Spinal cord (tissue), 10 donors: ENCODE results near the gene MYLK3. TPM values are rescaled to one million over a fixed set of nuclear protein-coding genes. Genes with fewer than 3 reads are reported as not detected.

Experiments used
- DNase-seq, 6 donors: peaks; one replicate each; pipeline versions ENCODE4 v3.0.0 to v3.0.0-alpha.2; 2013 to 2015; ENCODE audit warnings: low spot score in 6 of 6, low read depth in 4 of 6
- H3K27ac ChIP-seq: one replicate; pipeline ENCODE4 v1.5.1; 2013; ENCODE audit warnings: low read depth, low read length, control low read depth
- H3K27me3 ChIP-seq: one replicate; pipeline ENCODE4 v1.6.1; 2013; ENCODE audit warnings: low read length; ENCODE audit not compliant: control insufficient read depth, insufficient read depth
- H3K36me3 ChIP-seq: one replicate; pipeline ENCODE4 v1.6.1; 2013; ENCODE audit warnings: low read length; ENCODE audit not compliant: control insufficient read depth, insufficient read depth
- H3K4me1 ChIP-seq: one replicate; pipeline ENCODE4 v1.6.1; 2013; ENCODE audit warnings: low read length; ENCODE audit not compliant: control insufficient read depth, insufficient read depth
- H3K4me3 ChIP-seq: one replicate; pipeline ENCODE4 v1.5.1; 2013; ENCODE audit warnings: low read depth, low read length, control low read depth
- H3K9me3 ChIP-seq: one replicate; pipeline ENCODE4 v1.6.1; 2013; ENCODE audit warnings: low read length; ENCODE audit not compliant: control insufficient read depth, insufficient read depth
- WGBS: methylation state at CpG from one replicate; pipeline ENCODE4 v1.1.5; 2013; ENCODE audit warnings: missing lambda C conversion rate; ENCODE audit not compliant: insufficient coverage; 5-methylcytosine and 5-hydroxymethylcytosine counted together
- polyA plus RNA-seq, 2 donors: library from polyadenylated mRNA; unstranded; fragments of 120-200 nt; gene quantifications; one replicate each; pipeline ENCODE4 v1.2.1, GENCODE V29; 2013; ENCODE audit not compliant: insufficient read length in 2 of 2
- total RNA-seq, 2 donors: library from RNA; depleted of rRNA in 1 of 2; stranded (reverse); fragments of 120-200 nt in 1 of 2; fragments of >200 nt in 1 of 2; gene quantifications; one replicate each; pipeline versions ENCODE4 v1.2.3 to v1.2.4, GENCODE V29; 2013 to 2014
- donor health status: healthy.

Gene MYLK3
- total and polyA plus RNA-seq, 4 donors, result 4.0 to 7.3 (median 6.5) TPM

DNA sequence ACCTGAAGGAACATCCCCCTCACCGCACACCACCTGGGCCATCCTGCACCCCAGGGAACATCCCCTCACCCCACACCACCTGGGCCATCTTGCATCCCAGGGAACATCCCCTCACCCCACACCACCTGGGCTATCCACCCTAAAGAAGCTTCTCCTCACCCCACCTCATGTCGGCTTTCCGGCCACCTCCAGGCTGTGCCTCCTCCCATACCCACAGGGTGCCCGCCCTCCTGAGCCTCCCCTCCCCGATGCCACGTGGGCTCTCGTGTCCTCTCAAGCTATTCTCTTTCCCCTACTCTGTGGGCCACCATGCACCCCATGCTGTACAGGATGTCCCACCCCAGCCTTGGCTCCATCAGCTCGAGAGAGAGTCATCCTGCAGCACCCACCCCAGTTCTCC is 18.0 kb downstream of the MYLK3 start:
- no peak overlapping the region for H3K27ac ChIP-seq
- H3K4me1 ChIP-seq, result no peaks in the 10 kb centered on the region
- peaks cover 4% of the 10 kb centered on the region for H3K36me3 ChIP-seq
- no peaks in the 10 kb centered on the region for H3K9me3 ChIP-seq
- H3K27me3 ChIP-seq, result no peaks in the 10 kb centered on the region
- WGBS, result 96% methylated on average over 8 of the region's 8 CpGs
- DNase-seq, result no peak
- H3K4me3 ChIP-seq, result no peak overlapping the region

DNA sequence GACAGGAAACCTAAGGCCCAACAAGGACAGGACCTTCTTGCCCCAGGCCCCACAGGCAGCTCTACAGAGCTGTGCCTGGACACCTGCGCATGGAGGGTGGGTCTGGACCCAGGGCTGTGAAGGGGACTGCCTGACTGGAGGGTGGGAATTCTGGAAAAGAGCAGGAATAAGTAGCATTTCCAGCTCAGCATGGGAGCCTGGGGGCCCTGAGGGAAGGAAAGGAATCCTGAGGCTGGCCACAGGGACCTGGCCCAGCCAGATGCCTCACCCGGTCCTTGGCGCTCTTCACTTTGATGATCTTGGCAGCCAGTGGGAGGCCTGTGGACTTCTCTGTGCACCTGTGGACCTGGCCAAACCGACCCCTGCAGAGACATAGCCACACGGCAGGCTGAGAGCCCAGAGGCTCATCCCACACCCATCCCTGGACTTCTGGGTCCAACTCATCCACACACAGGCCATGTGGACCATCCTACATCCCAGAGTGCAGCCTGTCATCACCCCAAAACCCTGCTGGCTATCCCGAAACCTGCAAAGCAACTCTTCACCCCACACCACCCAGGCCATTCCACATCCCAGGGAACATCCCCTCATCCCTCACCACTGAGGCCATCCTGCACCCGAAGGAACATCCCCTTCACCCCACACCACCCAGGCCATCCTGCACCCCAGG is 18.7 kb downstream of the MYLK3 start:
- peaks cover 4% of the 10 kb centered on the region for H3K9me3 ChIP-seq
- 85% methylated on average over 7 of the region's 7 CpGs for WGBS
- no peaks in the 10 kb centered on the region for H3K27me3 ChIP-seq
- H3K4me1 ChIP-seq, result no peaks in the 10 kb centered on the region
- no peak overlapping the region for H3K4me3 ChIP-seq
- DNase-seq, result no peak
- peaks cover 4% of the 10 kb centered on the region for H3K36me3 ChIP-seq
- no peak overlapping the region for H3K27ac ChIP-seq

DNA sequence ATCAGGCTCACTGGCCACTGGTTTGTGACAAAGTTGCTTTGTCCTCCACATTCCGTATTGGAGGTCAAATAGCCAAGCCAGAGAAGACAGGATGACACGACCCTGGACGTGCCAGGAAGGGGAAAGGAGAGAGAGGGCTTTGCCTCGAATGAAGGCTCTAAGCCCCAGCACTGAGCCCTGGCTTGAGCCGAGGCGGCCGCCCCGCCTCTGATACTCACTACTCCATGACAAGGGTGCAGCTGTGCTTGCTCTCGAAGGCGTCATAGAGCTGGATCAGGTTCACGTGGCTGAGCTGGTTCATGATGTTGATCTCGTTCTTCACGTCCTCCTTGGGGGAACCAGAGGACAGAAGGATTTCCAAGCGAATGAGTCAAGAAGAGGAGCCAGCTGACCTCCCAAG is 19.3 kb downstream of the MYLK3 start:
- DNase-seq, result no peak
- H3K4me1 ChIP-seq, result no peaks in the 10 kb centered on the region
- H3K27me3 ChIP-seq, result no peaks in the 10 kb centered on the region
- 91% methylated on average over 14 of the region's 14 CpGs for WGBS
- peaks cover 4% of the 10 kb centered on the region for H3K9me3 ChIP-seq
- no peak overlapping the region for H3K4me3 ChIP-seq
- H3K36me3 ChIP-seq, result peaks cover 4% of the 10 kb centered on the region
- no peak overlapping the region for H3K27ac ChIP-seq

DNA sequence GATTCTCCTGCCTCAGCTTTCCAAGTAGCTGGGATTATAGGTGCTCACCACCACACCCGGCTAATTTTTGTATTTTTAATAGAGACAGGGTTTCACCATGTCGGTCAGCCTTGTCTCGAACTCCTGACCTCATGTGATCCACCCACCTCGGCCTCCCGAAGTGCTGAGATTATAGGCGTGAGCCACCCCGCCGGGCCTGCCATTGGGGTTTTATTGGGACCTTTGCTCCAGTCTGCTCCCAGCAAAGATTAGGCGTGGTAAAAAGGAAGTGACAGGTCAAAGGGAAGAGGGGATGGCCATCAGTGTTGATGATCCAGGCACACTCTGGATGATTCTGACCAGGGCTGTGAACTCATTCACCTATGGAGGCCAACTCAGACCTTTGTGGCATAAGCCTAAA is 20.5 kb downstream of the MYLK3 start:
- Histone ChIP-seq H3K27ac (no peak overlapping the region), H3K4me3 (no peak overlapping the region), H3K27me3 (no peaks in the 10 kb centered on the region), H3K36me3 (peaks cover 4% of the 10 kb centered on the region), H3K4me1 (no peaks in the 10 kb centered on the region), H3K9me3 (peaks cover 4% of the 10 kb centered on the region)
- no peak for DNase-seq
- 90% methylated on average over 9 of the region's 9 CpGs for WGBS

DNA sequence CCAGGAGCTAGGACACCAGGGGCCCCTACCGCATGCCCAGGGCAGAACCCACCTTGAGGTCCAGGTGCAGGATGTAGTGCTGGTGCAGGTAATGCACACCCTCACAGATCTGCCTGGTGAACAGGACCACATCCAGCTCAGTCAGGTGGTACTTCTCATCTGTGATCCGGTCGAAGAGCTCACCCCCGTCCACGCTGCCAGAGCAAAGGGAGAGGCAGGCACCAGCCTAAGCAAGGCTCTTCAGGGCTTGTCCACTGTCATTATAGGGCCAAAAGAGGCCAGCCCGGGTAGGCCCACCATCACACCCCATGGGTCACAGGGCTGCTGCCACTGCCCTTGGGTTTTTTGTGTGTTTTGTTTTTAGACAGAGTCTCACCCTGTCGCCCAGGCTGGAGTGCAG is 21.0 kb downstream of the MYLK3 start:
- WGBS, result 94% methylated on average over 6 of the region's 7 CpGs
- no peak for DNase-seq
- H3K9me3 ChIP-seq, result peaks cover 4% of the 10 kb centered on the region
- no peaks in the 10 kb centered on the region for H3K27me3 ChIP-seq
- no peaks in the 10 kb centered on the region for H3K4me1 ChIP-seq
- no peak overlapping the region for H3K4me3 ChIP-seq
- H3K27ac ChIP-seq, result no peak overlapping the region
- H3K36me3 ChIP-seq, result peaks cover 4% of the 10 kb centered on the region

DNA sequence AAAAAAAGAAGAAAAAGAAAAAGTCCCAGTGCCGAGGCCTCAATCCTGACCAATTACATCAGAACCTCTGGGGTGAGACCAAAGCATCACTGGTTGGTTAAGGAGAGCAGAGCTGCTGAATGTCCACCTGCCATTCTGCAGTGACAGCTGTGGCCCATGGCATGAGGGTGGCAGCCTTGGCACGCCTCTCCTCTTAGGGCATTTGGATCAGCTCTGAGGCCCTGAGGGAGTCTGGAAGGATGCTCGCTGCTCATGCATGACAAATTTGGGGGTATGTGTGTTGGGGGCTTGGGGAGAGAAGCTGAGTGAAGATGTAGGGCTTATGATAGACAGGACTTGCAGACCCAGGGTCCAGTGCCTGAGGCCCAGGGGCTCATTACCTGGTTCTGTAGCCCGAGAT is 26.3 kb downstream of the MYLK3 start:
- no peak overlapping the region for H3K27ac ChIP-seq
- no peak for DNase-seq
- no peaks in the 10 kb centered on the region for H3K36me3 ChIP-seq
- peaks cover 4% of the 10 kb centered on the region for H3K9me3 ChIP-seq
- H3K4me1 ChIP-seq, result peaks cover 2% of the 10 kb centered on the region
- 73% methylated on average over 3 of the region's 4 CpGs for WGBS
- H3K27me3 ChIP-seq, result no peaks in the 10 kb centered on the region
- no peak overlapping the region for H3K4me3 ChIP-seq

DNA sequence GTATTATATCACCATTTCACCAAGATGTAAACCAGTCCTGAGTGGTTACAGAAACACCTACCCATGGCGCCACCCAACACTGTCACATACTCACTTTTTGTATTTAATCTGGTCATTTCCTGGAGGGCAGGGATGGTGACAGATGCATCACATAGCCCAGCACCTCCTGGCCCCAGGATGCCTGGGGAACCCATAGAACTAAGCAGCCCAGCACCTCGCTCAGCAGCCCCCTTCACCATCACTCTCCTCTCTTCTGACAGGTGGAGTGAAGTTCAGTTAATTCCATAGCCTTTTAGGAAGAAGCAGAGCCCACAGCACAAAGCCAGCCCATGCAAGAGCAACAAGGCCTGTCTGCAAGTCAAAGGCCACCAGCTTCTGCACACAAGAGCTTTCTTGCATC is 27.5 kb downstream of the MYLK3 start:
- no CpG with 5 or more reads among the region's 2 CpGs for WGBS
- Histone ChIP-seq H3K4me1 (peaks cover 2% of the 10 kb centered on the region), H3K27me3 (no peaks in the 10 kb centered on the region), H3K36me3 (no peaks in the 10 kb centered on the region), H3K4me3 (no peak overlapping the region), H3K9me3 (peaks cover 4% of the 10 kb centered on the region), H3K27ac (no peak overlapping the region)
- no peak for DNase-seq

DNA sequence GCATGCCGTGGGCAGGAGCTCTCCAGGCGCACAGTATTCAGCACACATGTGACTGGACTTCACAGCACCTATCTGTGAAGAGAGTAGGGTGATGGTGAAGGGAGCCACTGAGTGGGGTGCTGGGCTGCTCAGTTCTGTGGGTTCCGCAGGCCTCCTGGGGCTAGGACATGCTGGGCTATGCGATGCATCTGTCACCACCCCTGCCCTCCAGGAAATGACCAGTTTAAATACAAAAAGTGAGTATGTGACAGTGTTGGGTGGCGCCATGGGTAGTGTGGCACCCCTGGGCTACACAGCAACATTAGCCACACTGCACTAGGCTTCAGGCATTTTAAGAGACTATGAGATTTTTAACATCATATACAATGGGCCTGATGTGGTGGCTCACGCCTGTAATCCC is 28.6 kb downstream of the MYLK3 start:
- Histone ChIP-seq H3K36me3 (no peaks in the 10 kb centered on the region), H3K4me1 (peaks cover 2% of the 10 kb centered on the region), H3K27me3 (no peaks in the 10 kb centered on the region), H3K27ac (no peak overlapping the region), H3K9me3 (no peaks in the 10 kb centered on the region), H3K4me3 (no peak overlapping the region)
- DNase-seq, result no peak
- WGBS, result 100% methylated on average over 1 of the region's 6 CpGs

DNA sequence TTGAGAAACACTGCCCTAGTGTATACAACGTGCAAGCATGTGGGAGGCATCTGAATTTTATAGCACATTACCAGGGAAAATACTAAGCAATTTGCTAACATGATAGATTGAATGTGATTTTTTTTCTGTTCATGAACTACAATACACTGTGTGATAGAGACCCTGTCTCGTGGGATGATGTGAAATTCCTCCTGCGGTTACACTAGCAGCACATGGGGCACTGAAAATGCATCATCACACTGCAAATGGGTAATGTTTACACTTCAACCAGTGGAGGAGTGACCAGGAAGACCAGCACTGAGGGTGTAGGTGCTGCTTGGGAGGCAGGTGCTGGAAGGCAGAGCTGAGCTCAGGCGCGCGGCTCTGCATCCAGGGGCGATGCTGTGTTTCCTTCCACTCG is 29.9 kb downstream of the MYLK3 start:
- Histone ChIP-seq H3K27ac (no peak overlapping the region), H3K9me3 (no peaks in the 10 kb centered on the region), H3K4me3 (no peak overlapping the region), H3K4me1 (peaks cover 2% of the 10 kb centered on the region), H3K36me3 (no peaks in the 10 kb centered on the region), H3K27me3 (no peaks in the 10 kb centered on the region)
- 90% methylated on average over 5 of the region's 8 CpGs for WGBS
- no peak for DNase-seq

DNA sequence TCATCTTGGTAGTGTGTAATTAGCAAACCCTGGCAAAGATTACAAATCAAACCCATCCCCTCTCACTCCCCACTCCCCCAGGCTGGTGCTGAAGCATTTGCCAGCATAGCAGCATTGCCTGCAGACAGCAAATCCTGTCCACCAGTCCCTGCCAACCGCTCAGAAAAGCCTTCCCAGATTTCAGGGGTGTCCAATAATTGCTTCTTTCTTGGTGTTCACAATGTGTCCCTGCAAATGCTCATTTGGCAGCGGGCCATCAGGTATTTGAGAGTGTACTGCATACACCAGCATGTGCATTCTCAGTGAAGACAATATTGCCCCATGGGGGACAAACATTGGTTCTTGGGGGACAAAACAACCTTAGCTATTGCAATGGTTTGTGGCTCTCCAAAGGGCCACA is 30.5 kb downstream of the MYLK3 start:
- H3K4me3 ChIP-seq, result no peak overlapping the region

More for the DNA sequence above, 30.5 kb downstream of the MYLK3 start:
- Histone ChIP-seq H3K27ac (no peak overlapping the region), H3K27me3 (no peaks in the 10 kb centered on the region), H3K9me3 (no peaks in the 10 kb centered on the region), H3K4me1 (peaks cover 2% of the 10 kb centered on the region), H3K36me3 (no peaks in the 10 kb centered on the region)
- 61% methylated on average over 2 of the region's 2 CpGs for WGBS
- peak in 2 of 6 donors; percentile 63 to 82 for DNase-seq
